GM21360 (cell line): ENCODE measurements around the gene CLCNKB.
"Not testable (repeated sequence)": the region's sequence is repeated elsewhere in the genome, so short reads cannot be mapped to it uniquely, and the experiment has no call there.

Source experiments
- ATAC-seq: cut with Tn5 transposase; IDR thresholded peaks from one replicate; pipeline ENCODE4 v1.9.1; 2021; ENCODE audit warnings: mild to moderate bottlenecking, moderate library complexity; ENCODE audit not compliant: unreplicated experiment

Gene CLCNKB

DNA sequence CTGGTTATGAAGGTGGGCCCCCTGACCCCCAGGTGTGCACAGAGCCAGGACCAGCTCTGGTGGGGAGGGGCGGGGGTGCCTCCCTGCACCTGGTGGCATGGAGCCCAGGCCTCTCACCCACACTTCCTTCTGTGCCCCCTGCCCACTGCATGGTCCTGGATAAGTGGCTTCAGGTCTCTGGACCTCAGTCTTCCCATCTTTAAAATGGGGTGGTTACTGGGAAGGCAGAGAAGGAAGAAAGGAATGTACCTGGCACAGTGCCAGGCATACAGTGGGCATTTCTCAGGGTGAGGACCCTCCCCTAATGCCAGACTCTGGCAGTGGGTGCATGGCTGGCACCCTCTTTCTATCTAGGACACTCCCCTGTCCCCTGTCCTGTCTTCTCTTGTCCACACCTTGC, 14.3 kb upstream of the CLCNKB start:
- no peak for ATAC-seq

DNA sequence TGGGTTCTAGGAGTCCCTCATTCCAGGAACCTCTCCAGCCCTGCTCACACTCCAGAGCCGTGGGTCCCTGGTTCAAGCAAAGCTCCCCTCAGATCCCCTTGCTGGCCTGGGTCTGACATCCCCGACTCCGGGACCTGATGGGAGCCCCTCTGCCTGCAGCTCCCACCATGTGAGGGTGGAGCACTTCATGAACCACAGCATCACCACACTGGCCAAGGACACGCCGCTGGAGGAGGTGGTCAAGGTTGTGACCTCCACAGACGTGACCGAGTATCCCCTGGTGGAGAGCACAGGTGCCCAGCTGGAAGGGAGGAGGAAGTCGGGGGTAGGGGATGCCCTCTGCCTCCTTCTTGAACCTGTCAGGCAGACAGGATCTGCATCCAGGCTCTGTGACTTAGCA, 12.0 kb upstream of the CLCNKB start:
- no peak for ATAC-seq

DNA sequence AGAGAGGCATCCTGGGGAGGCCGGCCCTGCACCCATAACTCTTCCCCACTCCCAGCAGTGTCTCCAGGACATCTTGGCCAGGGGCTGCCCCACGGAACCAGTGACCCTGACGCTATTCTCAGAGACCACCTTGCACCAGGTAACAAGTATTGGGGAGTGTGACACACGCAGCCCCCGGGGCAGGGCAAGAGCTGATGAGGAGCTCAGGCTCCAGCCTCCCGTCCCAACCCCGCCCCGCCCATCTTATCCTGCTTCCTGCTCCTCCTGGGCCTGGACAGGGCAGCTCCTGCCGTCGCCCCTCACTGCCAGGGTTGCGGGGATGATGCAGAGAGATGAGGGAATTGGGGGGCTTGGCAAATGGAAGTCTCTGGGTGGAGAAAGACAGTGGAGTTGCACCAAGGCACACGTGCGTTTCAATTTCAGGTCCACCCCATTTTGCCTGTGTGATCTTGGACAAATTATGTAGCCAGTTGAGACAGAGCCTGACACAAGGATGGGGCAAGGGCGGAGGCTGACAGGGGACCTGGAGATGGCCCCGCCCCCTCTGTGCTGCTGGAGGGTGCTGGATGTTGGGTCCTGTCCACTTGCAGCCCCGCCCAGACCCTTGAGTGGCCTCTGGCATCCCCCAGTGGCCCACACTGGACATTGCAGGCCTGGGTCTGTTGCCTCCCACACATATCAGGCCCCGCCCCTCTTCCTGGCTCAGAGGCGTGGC, 11.0 kb upstream of the CLCNKB start:
- no peak for ATAC-seq

DNA sequence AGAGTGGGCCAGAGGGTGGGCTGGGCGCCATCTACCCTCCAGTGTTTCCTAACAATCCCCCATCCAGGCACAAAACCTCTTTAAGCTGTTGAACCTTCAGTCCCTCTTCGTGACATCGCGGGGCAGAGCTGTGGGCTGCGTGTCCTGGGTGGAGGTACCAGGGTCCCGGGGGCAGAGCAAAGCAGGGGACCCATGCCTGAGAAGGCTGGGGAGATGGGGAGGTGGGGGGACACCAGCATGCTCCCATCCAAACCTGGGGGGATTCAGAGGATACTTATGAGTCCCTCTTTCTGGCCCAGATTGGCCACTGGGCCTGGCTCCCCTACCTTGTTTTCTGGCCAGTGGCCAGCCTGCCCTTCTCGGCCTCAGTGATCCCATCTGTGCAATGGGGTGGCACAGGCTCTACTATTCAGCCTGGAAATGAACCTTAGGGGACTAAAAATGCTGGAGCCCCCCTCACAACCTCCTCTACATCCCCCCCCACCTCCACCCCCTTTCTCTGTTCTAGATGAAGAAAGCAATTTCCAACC, 10.4 kb upstream of the CLCNKB start:
- ATAC-seq: not testable (repeated sequence)

DNA sequence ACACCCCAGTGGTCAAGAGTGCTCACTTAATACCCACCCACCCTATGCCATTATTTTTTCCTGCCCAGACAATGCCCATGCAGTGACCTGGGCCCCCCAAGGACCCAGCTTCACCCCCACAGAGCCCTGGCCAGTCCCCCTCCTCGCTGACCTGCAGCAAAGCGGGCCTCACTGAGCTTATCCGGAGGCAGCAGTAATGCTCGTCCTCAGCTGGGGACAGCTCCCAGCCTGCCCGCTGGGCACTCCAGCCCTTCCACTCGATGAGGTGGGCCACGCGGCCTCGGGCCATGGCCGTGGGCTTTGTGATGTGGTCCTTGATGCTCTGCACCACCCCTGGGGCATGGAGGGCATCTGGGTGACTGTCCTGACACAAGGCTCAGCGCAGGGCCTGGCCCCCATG, 7.1 kb upstream of the CLCNKB start:
- not testable (repeated sequence) for ATAC-seq

DNA sequence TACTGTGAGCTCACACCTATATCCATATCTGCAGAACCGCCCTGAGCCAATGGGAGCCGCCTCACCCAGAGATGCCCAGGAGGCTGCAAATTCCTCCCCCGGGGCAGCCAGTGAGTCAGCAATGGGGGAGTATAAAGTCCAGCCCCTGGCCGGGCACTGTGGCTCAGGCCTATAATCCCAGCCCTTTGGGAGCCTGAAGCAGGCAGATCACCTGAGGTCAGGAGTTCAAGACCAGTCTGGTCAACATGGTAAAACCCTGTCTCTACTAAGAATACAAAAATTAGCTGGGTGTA, 5.0 kb upstream of the CLCNKB start:
- ATAC-seq: no peak

DNA sequence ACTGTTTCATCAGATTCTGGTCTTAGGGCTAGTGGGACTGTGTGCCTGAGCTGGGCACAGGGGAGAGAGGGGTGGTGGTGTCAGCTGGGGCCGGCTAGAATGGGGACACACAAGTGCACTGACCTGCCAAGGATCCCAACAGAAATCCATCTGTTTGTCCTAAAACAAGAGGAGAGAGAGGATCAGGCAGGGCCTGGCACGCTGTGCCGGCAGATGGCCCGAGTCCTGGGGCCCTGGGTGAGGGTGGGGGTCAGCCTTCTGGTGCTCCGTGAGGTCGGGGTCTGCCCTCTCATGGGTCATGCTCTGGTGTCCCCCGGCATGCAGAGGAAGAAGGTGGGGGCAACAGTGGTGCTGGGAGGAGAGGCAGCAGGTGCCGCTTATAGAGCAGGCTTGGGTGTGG, 3.7 kb upstream of the CLCNKB start:
- ATAC-seq: not testable (repeated sequence)

DNA sequence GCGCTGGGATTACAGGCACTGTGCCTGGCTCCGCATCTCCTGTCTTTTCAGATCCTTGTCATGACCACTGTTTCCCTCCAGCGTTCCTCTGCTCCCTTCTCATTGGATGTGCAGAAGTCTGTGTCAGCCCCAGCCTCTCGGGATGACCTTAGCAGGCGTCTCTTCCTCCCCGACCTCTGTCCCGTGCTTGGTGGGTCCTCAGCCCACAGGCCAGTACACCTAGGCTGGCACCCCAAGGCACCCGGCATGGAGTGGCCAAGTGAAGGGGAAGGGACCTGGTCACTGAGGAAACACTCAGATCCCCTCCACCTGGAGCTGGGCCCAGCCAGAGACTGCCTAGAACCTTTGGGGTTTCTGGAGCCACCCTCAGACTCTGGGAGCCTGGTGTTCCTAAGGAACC, 2.4 kb upstream of the CLCNKB start:
- ATAC-seq: no peak

DNA sequence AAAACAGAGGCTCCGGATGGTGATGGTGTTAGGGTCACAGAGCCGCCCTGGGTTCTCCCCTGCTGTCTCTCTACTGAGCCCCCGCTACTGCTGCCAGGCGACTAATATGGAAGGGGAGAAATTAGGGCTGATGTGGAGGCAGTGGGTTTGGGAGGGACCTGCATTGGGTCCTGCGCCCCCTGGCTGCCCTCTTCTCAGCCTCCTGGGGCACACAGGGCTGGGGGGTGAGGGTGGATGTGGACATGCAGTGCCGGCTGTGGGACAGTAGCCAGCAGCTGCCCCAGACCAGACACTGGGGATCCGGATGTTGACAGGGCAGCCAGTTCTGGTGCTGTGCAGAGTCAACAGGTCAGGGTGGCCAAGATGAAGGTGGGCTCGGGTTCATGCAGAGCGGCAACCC, 1.5 kb upstream of the CLCNKB start:
- no peak for ATAC-seq

DNA sequence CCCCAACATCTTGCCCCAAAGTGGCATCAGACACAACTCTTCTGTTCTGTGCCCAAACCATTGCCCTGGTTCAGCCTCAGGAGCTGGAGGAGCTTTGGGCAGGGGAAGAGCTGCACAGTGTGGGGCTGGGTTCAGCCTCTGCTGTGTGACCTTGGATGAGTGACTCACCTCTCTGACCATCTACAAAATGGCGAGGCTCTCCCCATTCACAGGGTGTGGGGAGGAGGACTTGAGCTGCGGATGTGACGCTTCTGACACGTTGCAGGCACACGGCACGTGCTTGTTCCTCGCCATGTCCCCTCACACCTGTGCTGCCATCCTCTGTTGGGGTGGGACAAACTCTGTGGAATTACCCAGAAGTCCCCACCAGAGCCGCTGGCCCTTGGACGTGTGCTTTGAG, 928 bp upstream of the CLCNKB start:
- not testable (repeated sequence) for ATAC-seq

DNA sequence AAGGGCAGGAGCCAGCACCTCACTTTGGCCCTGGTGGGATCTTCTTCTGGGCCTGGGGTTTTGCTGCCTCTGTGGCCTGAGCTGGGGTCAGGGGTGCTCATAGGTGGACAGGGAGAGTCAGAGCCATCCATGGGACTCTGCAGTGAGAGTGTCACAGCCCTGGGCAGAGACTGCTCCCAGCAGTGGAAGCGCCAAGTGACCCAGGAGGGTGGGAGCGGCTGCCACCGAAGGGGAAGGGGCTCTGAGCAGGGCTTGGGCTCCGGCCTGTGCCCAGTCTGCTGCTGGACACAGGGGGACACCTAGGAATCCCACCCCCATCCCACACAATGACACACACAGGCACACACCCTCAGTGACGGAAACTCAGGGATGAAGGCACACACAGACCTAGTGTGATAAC, 368 bp downstream of the CLCNKB start:
- no peak for ATAC-seq

DNA sequence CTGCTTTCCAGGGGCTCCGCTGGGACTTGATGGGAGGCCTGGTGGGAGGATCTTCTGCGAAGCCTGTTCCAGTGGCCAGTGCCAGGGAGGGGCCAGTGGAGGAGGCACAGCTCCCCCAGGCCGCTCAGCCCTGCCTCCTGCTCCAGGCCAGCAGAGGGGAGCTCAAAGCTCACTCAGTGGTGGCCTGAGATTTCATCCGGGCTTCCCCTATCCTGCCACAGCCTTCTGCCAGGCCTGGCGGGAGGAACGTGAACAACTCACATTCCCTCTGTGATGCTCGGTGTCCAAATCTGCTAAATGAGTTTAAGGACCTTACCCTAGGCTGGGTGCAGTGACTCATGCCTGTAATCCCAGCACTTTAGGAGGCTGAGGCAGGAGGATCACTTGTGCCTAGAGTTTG, 3.3 kb downstream of the CLCNKB start:
- ATAC-seq: no peak

DNA sequence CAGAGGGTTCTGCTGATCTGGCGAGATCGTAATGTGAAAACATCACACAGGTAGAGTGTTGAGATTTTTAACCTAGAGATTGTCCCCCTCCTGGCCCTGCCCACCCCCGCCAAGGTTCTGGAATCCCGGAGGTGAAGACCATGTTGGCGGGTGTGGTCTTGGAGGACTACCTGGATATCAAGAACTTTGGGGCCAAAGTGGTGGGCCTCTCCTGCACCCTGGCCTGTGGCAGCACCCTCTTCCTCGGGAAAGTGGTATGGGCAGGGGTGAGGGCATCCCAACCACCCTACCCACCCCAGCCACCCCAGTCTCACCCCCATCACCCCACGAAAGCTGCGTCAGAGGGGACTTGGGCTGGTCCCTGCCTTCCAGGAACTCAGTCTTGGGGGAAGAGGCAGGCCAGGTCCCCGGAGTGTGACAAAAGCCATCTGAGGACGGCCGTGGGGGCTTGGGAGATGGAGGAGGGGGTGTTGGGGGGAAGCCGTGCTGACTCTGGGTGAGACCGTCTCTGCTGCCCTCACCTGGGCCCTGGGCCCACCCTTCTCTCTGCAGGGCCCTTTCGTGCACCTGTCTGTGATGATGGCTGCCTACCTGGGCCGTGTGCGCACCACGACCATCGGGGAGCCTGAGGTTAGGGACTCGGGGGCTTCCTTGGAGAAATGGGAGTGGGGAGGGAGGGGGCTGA, 4.4 kb downstream of the CLCNKB start:
- ATAC-seq: no peak

DNA sequence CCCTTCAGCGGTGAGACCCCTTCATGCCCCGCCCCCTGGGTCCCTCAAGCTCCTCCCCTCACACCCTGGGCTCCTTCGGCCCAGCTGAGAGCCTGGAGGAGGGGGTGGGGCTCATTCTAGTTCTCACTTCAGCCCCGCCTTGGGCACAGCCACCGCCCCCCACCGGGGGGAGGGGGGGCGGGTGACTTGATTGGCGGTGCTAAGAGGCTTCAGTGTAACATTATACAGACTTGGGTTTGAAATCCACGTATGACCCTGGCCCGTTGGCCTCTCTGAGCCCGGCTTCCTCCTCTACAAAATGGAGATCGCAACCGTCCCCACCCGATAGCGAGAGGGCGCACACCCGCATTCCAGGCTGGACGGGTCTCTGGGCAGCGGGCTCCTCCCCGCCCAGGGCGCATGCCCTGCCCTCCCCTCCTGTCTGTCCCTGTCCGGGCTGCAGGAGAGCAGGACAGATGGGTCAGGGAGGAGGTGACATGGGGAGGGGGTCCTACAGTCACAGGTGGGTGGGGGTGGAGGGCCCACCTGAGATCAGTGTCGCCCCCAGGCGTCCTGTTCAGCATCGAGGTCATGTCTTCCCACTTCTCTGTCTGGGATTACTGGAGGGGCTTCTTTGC, 5.1 kb downstream of the CLCNKB start:
- no peak for ATAC-seq

DNA sequence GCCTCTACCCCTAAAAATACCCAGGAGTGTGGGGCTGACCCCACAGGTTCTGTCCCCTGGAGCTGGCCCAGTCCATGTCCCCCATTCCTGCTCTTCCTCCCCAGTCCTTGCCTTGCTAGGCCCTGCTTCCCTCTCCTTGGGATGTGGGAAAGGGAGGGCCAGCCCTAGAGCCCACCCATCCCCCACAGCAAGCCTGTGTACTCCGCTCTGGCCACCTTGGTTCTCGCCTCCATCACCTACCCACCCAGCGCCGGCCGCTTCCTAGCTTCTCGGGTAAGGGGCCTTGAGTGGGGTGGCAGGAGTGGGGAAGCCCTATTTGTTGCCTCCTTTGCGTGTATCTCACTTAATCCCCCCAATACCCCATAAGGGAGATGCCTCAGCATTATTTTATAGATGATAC, 6.7 kb downstream of the CLCNKB start:
- ATAC-seq: no peak

DNA sequence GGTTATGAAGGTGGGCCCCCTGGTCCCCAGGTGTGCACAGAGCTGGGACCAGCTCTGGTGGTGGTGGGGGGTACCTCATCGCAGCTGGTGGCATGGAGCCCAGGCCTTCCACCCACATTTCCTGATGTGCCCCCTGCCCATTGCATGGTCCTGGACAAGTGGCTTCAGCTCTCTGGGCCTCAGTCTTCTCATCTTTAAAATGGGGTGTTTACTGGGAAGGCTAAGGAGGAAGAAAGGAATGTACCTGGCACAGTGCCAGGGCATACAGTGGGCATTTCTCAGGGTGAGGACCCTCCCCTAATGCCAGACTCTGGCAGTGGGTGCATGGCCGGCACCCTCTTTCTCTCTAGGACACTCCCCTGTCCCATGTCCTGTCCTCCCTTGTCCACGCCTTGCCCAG, 7.5 kb downstream of the CLCNKB start:
- no peak for ATAC-seq

DNA sequence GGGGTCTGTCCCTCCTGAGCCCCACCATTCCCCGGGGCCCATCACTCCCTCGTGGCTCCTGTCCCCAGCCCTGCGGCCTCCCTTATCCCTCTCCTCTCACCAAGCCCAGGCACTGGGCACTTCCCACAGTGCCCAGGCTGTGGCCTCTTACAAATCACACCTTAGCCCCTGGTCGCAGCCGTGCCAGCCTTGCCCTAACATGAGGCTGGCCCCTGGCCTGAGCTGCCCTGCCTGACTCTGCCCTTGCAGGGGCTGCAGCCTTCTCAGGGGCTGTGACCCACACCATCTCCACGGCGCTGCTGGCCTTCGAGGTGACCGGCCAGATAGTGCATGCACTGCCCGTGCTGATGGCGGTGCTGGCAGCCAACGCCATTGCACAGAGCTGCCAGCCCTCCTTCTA, 8.4 kb downstream of the CLCNKB start:
- ATAC-seq: not testable (repeated sequence)

DNA sequence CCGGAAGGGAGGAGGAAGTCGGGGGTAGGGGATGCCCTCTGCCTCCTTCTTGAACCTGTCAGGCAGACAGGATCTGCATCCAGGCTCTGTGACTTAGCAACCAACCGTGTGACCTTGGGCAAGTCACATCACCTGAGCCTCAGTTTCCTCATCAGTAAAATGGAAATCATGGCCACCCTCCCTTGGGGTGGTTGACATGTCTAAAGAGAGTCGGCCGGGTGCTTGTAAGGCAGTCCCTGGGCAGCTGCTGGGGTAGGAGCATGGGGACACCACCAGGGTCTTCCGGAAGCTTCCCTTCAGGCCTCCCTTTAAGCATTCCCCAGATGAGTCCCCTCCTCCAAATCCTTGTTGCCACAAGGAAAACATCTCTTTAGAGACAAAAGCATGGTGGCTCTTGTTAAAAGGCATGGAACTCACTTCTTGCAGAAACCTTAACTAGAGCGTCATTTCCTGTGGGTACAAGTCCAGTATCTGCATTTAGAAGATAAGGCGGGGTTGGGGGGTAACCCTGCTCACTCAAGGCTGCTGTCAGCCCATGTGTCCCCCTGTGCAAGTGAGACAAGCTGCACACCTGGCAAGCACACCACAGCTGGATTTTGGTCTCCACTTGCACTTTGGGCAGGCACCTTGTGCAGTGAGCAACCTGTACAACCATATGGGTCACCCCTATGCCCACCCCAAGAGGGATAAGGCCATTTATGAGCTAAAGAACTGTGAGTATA, 10.4 kb downstream of the CLCNKB start:
- ATAC-seq: no peak

DNA sequence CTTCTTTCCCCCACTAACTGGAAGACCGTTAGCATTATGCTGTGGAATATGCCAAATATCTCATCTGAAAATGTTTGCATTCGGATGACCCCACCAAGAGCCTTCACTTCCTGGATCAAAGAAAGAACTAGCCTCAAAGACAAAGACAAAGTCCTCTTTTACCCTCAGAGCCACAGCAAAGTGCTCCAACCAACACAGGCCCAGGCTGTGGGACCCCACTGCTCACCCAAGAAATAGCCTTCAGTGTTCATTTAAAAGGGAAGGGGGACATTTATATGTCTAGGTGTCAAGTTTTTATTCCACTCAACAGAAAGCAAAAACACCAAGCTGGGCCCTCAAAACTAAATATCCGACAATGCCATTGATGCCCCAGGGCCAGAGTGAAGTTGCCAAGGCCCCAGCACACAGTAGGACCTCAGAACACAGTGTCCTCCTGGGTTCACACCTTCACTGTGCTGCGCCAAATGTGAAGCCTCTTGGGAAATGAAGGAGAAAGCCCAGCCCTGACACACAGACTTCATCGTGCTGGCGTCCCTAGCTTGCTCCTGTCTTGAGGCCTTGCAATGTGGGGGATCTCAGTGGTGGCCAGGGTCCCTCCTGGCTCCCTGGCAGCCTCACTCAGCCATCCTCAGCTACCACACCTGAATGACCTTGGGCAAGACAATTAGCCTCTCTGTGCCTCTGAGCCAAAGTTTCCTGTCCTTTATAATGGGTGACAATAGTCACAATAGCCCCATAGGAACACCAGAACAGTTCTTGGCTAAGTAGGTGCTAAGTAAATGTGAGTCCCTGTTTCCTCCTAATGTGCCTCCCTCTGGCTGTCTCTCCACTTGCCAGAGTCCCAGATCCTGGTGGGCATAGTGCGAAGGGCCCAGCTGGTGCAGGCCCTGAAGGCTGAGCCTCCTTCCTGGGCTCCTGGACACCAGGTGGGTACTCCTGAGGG, 11.3 kb downstream of the CLCNKB start:
- ATAC-seq: no peak
